ENCODE results near the gene PNMT. TPM values are rescaled to one million over a fixed set of nuclear protein-coding genes. Genes with fewer than 3 reads are reported as not detected.

PNMT gene
- total and polyA plus RNA-seq, 2 of the 13 experiments (the other 11 are each of a cell fraction or from before 2014, with no cell fraction given), result 0.25 TPM; not detected in 1

GRCh38 chr17:39622380-39623006 lies 45.8 kb upstream of the PNMT start (continued):
- TF ChIP-seq ZNF724P (CRISPR knock-in tag; IDR thresholded peaks at IDR 0.05; ENCODE audit: borderline replicate concordance) (no peak), GMEB2 (CRISPR knock-in tag; IDR thresholded peaks at IDR 0.05; ENCODE audit: low read depth) (no peak), GFI1 (CRISPR knock-in tag; IDR thresholded peaks at IDR 0.05; ENCODE audit: borderline replicate concordance) (0 out of 2 replicates have a peak, but pooled peaks have one; percentile 5), ASH2L (IDR thresholded peaks at IDR 0.05; ENCODE audit: insufficient read length, low read depth, low read length) (peak; percentile 5), ZNF616 (CRISPR knock-in tag; IDR thresholded peaks at IDR 0.05; ENCODE audit: low read depth) (0 out of 2 replicates have a peak, but pooled peaks have one; percentile 3)

- 8% methylated on average over 11 of the region's 16 CpGs for WGBS (ENCODE audit: low lambda C conversion rate)
- intact Hi-C loops (cut with micrococcal nuclease; ENCODE audit: unreplicated experiment) (loop anchor here (1.0 to 2.0 kb wide), 5 partner anchors 11 to 131 kb away; partner anchors contain the start of gene PNMT), in situ Hi-C loops (cut with HindIII; ENCODE audit: extremely low pct_ligation_motif_present, low pct_unique_long_range_greater_than_20kb) (loop anchor here (5.0 kb wide), 3 partner anchors 49 to 129 kb away; no protein-coding TSS in a partner anchor)
- ChIA-PET CTCF (ENCODE audit: low intra/inter-chr PET ratio, low total read pairs) (interaction anchor here (0.6 to 5.7 kb wide), 8 partner anchors 12 to 274 kb away, joined by 3 to 136 read pairs (median 56); partner anchors contain the start of genes PNMT, STARD3 and TCAP), POLR2A (interaction anchor here (0.9 to 1.6 kb wide), 4 partner anchors 10 to 116 kb away, joined by 3 to 7 read pairs (median 4); partner anchors contain the start of gene STARD3)
- peaks cover 60% of the 10 kb centered on the region for H3K4me1 ChIP-seq (ENCODE audit: insufficient read depth, low read length)
- H3K4me3 ChIP-seq (replicated peaks in 1 of 3; ENCODE audit: insufficient read depth in 1 of 3, low read depth in 2 of 3, low read length in 3 of 3), result no peak overlapping the region
- H3K27ac ChIP-seq (ENCODE audit: extremely low read length, insufficient read depth, low read length), result no peak overlapping the region
- peak; percentile 51 for ATAC-seq
- no peaks in the 10 kb centered on the region for H4K20me1 ChIP-seq (ENCODE audit: insufficient read depth, low read length)
- peak; percentile 93 for FAIRE-seq
- no peak overlapping the region for H3K4me2 ChIP-seq (ENCODE audit: low read depth, low read length)
- H3K79me2 ChIP-seq (ENCODE audit: insufficient read depth, low read length), result no peaks in the 10 kb centered on the region
- no TSS peak for BruUV-seq (replicated peaks)
- no peaks in the 10 kb centered on the region for H3K36me3 ChIP-seq (replicated peaks in 1 of 2; ENCODE audit: control insufficient read depth in 1 of 2, insufficient read depth in 2 of 2, low read length in 2 of 2)
- no peak overlapping the region for H2AFZ ChIP-seq (ENCODE audit: low read length)
- H3K9me3 ChIP-seq (ENCODE audit: low read length), result no peaks in the 10 kb centered on the region
- no peak overlapping the region for H3K9ac ChIP-seq (ENCODE audit: insufficient read depth, low read depth, low read length)
- H3K27me3 ChIP-seq (ENCODE audit: control insufficient read depth in 1 of 2, insufficient read depth in 2 of 2, low read length in 2 of 2), result peaks cover 13 to 63% of the 10 kb centered on the region in 2 experiments; a peak in 4 of 5 replicates
- peak; percentile 62 for DNase-seq (ENCODE audit: low spot score)
- TF ChIP-seq ZNF616 (CRISPR knock-in tag; IDR thresholded peaks at IDR 0.05; ENCODE audit: low read depth) (0 out of 2 replicates have a peak, but pooled peaks have one; percentile 5), ZNF572 (CRISPR knock-in tag; IDR thresholded peaks at IDR 0.05) (0 out of 2 replicates have a peak, but pooled peaks have one; percentile 78), MEIS1 (CRISPR knock-in tag; IDR thresholded peaks at IDR 0.05; ENCODE audit: borderline replicate concordance) (0 out of 2 replicates have a peak, but pooled peaks have one; percentile 49), SMAD3 (CRISPR knock-in tag; IDR thresholded peaks at IDR 0.05) (0 out of 2 replicates have a peak, but pooled peaks have one; percentile 21), SMC3 (IDR thresholded peaks at IDR 0.05; ENCODE audit: low read length) (peak; percentile 46; the same call in 1 of the 2 replicates), SOX13 (IDR thresholded peaks at IDR 0.05) (no peak), SOX13 (CRISPR knock-in tag; conservative IDR thresholded peaks at IDR 0.05 in 1 of 2, IDR thresholded peaks at IDR 0.05 in 1 of 2) (0 out of 4 replicates have a peak, but pooled peaks of 1 of the 2 experiments have one; percentile 6), ZNF335 (CRISPR knock-in tag; IDR thresholded peaks at IDR 0.05) (peak; percentile 47; the same call in 1 of the 2 replicates), ZNF580 (CRISPR knock-in tag; IDR thresholded peaks at IDR 0.05; ENCODE audit: borderline replicate concordance, low read depth) (peak; percentile 53; the same call in 1 of the 2 replicates), PCBP1 (IDR thresholded peaks at IDR 0.05; ENCODE audit: borderline replicate concordance, low read depth, low read length) (0 out of 2 replicates have a peak, but pooled peaks have one; percentile 46), POLR2AphosphoS5 (IDR thresholded peaks at IDR 0.05; ENCODE audit: low read depth, low read length) (no peak), ZBTB14 (CRISPR knock-in tag; IDR thresholded peaks at IDR 0.05) (no peak), HNRNPL (IDR thresholded peaks at IDR 0.05; ENCODE audit: low read depth, low read length) (peak; percentile 99)
Measured at GRCh38 chr17:39623356-39623950, 44.8 kb upstream of the PNMT start.
